ENCODE measurements around the gene ZNF160. TPM values are rescaled to one million over a fixed set of nuclear protein-coding genes. Genes with fewer than 3 reads are reported as not detected.

The ZNF160 gene
- total RNA-seq, 1 donor from 2014 or later = 30.2 TPM

- Mint-ChIP-seq H3K36me3 (ENCODE audit: low read depth, unreplicated experiment) (peaks cover 59% of the 10 kb centered on the region), H3K27me3 (ENCODE audit: low read depth, unreplicated experiment) (no peaks in the 10 kb centered on the region), H3K4me3 (ENCODE audit: unreplicated experiment) (no peak overlapping the region), H3K27ac (ENCODE audit: unreplicated experiment) (peak overlapping the region; percentile 34), H3K9me3 (ENCODE audit: unreplicated experiment) (peaks cover 2% of the 10 kb centered on the region), H3K4me1 (ENCODE audit: low read depth, unreplicated experiment) (no peaks in the 10 kb centered on the region)
- no peak for TF ChIP-seq EZH2 (IDR thresholded peaks at IDR 0.05; ENCODE audit: insufficient read depth, low read length)
- TF ChIP-seq, protein P1, sequence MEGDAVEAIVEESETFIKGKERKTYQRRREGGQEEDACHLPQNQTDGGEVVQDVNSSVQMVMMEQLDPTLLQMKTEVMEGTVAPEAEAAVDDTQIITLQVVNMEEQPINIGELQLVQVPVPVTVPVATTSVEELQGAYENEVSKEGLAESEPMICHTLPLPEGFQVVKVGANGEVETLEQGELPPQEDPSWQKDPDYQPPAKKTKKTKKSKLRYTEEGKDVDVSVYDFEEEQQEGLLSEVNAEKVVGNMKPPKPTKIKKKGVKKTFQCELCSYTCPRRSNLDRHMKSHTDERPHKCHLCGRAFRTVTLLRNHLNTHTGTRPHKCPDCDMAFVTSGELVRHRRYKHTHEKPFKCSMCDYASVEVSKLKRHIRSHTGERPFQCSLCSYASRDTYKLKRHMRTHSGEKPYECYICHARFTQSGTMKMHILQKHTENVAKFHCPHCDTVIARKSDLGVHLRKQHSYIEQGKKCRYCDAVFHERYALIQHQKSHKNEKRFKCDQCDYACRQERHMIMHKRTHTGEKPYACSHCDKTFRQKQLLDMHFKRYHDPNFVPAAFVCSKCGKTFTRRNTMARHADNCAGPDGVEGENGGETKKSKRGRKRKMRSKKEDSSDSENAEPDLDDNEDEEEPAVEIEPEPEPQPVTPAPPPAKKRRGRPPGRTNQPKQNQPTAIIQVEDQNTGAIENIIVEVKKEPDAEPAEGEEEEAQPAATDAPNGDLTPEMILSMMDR (IDR thresholded peaks at IDR 0.05; ENCODE audit: insufficient read depth, low read depth, low read length) = no peak
- H3K4me2 ChIP-seq (ENCODE audit: low read length) = no peak overlapping the region
- H3K4me1 ChIP-seq (ENCODE audit: insufficient read depth, low read length) = no peaks in the 10 kb centered on the region
- H3K79me2 ChIP-seq (ENCODE audit: insufficient read depth, low read length) = no peaks in the 10 kb centered on the region
- FAIRE-seq = no peak
- H3K4me3 ChIP-seq (ENCODE audit: insufficient read depth, low read depth, low read length) = no peak overlapping the region
- H4K20me1 ChIP-seq (ENCODE audit: insufficient read depth, low read length) = no peaks in the 10 kb centered on the region
- no peaks in the 10 kb centered on the region for H3K9me3 ChIP-seq (ENCODE audit: insufficient read depth, low read depth, low read length)
- H2AFZ ChIP-seq (ENCODE audit: low read depth, low read length) = no peak overlapping the region
- DNase-seq (ENCODE audit: low read depth) = no peak
- no peak overlapping the region for H3K9ac ChIP-seq (ENCODE audit: low read length)
- peak overlapping the region; percentile 4 for H3K27ac ChIP-seq (ENCODE audit: low read depth, low read length)
- peaks cover 25% of the 10 kb centered on the region for H3K36me3 ChIP-seq (ENCODE audit: insufficient read depth, low read length)
- H3K27me3 ChIP-seq (ENCODE audit: insufficient read depth, low read length) = no peaks in the 10 kb centered on the region
Observed at GRCh38 chr19:53086949-53087348, 16.3 kb downstream of the ZNF160 start.

- no peaks in the 10 kb centered on the region for H3K27me3 ChIP-seq (ENCODE audit: insufficient read depth, low read length)
- no peak overlapping the region for H3K4me3 ChIP-seq (ENCODE audit: insufficient read depth, low read depth, low read length)
- H3K79me2 ChIP-seq (ENCODE audit: insufficient read depth, low read length) = peaks cover 8% of the 10 kb centered on the region
- H3K36me3 Mint-ChIP-seq (ENCODE audit: low read depth, unreplicated experiment) = peaks cover 69% of the 10 kb centered on the region
- DNase-seq (ENCODE audit: low read depth) (no peak), FAIRE-seq (no peak)
- no peak overlapping the region for H3K27ac Mint-ChIP-seq (ENCODE audit: unreplicated experiment)
- H3K27ac ChIP-seq (ENCODE audit: low read depth, low read length) = no peak overlapping the region
- no peak overlapping the region for H2AFZ ChIP-seq (ENCODE audit: low read depth, low read length)
- no peaks in the 10 kb centered on the region for H3K4me1 Mint-ChIP-seq (ENCODE audit: low read depth, unreplicated experiment)
- H3K27me3 Mint-ChIP-seq (ENCODE audit: low read depth, unreplicated experiment) = no peaks in the 10 kb centered on the region
- H3K36me3 ChIP-seq (ENCODE audit: insufficient read depth, low read length) = peaks cover 22% of the 10 kb centered on the region
- H3K4me2 ChIP-seq (ENCODE audit: low read length) = no peak overlapping the region
- H3K4me3 Mint-ChIP-seq (ENCODE audit: unreplicated experiment) = no peak overlapping the region
- no peaks in the 10 kb centered on the region for H3K9me3 ChIP-seq (ENCODE audit: insufficient read depth, low read depth, low read length)
- no peak overlapping the region for H3K9ac ChIP-seq (ENCODE audit: low read length)
- TF ChIP-seq EZH2 (IDR thresholded peaks at IDR 0.05; ENCODE audit: insufficient read depth, low read length) = no peak
- TF ChIP-seq, protein P1 (IDR thresholded peaks at IDR 0.05; ENCODE audit: insufficient read depth, low read depth, low read length) = no peak
- peaks cover 6% of the 10 kb centered on the region for H3K9me3 Mint-ChIP-seq (ENCODE audit: unreplicated experiment)
- H4K20me1 ChIP-seq (ENCODE audit: insufficient read depth, low read length) = no peaks in the 10 kb centered on the region
- H3K4me1 ChIP-seq (ENCODE audit: insufficient read depth, low read length) = no peaks in the 10 kb centered on the region
Observed at GRCh38 chr19:53085496-53085895, 17.7 kb downstream of the ZNF160 start.

- H3K9me3 Mint-ChIP-seq (ENCODE audit: unreplicated experiment) = peaks cover 6% of the 10 kb centered on the region
- Histone ChIP-seq H3K36me3 (ENCODE audit: insufficient read depth, low read length) (peaks cover 16% of the 10 kb centered on the region), H2AFZ (ENCODE audit: low read depth, low read length) (no peak overlapping the region), H3K79me2 (ENCODE audit: insufficient read depth, low read length) (peaks cover 10% of the 10 kb centered on the region), H3K27ac (ENCODE audit: low read depth, low read length) (no peak overlapping the region), H3K4me2 (ENCODE audit: low read length) (no peak overlapping the region), H3K4me3 (ENCODE audit: insufficient read depth, low read depth, low read length) (no peak overlapping the region), H3K27me3 (ENCODE audit: insufficient read depth, low read length) (no peaks in the 10 kb centered on the region), H3K4me1 (ENCODE audit: insufficient read depth, low read length) (no peaks in the 10 kb centered on the region), H3K9me3 (ENCODE audit: insufficient read depth, low read depth, low read length) (no peaks in the 10 kb centered on the region), H4K20me1 (ENCODE audit: insufficient read depth, low read length) (peaks cover 4% of the 10 kb centered on the region), H3K9ac (ENCODE audit: low read length) (no peak overlapping the region)
- H3K27me3 Mint-ChIP-seq (ENCODE audit: low read depth, unreplicated experiment) = no peaks in the 10 kb centered on the region
- no peak overlapping the region for H3K4me3 Mint-ChIP-seq (ENCODE audit: unreplicated experiment)
- TF ChIP-seq EZH2 (IDR thresholded peaks at IDR 0.05; ENCODE audit: insufficient read depth, low read length) = no peak
- TF ChIP-seq, protein P1 (IDR thresholded peaks at IDR 0.05; ENCODE audit: insufficient read depth, low read depth, low read length) = no peak
- no peak overlapping the region for H3K27ac Mint-ChIP-seq (ENCODE audit: unreplicated experiment)
- DNase-seq (ENCODE audit: low read depth) = no peak
- H3K36me3 Mint-ChIP-seq (ENCODE audit: low read depth, unreplicated experiment) = peaks cover 78% of the 10 kb centered on the region
- FAIRE-seq = no peak
- no peaks in the 10 kb centered on the region for H3K4me1 Mint-ChIP-seq (ENCODE audit: low read depth, unreplicated experiment)
Observed at GRCh38 chr19:53082929-53083328, 20.3 kb downstream of the ZNF160 start.

All from astrocyte (in vitro differentiated cells and primary cell).